GM19351 (cell line): ENCODE data around the gene FANCL.
"Not testable (repeated sequence)": the region's sequence is repeated elsewhere in the genome, so short reads cannot be mapped to it uniquely, and the experiment has no call there.

Source experiments
- ATAC-seq: cut with Tn5 transposase; IDR thresholded peaks from one replicate; pipeline ENCODE4 v1.9.1; 2021; ENCODE audit warnings: mild to moderate bottlenecking, moderate library complexity; ENCODE audit not compliant: unreplicated experiment

Gene FANCL

DNA sequence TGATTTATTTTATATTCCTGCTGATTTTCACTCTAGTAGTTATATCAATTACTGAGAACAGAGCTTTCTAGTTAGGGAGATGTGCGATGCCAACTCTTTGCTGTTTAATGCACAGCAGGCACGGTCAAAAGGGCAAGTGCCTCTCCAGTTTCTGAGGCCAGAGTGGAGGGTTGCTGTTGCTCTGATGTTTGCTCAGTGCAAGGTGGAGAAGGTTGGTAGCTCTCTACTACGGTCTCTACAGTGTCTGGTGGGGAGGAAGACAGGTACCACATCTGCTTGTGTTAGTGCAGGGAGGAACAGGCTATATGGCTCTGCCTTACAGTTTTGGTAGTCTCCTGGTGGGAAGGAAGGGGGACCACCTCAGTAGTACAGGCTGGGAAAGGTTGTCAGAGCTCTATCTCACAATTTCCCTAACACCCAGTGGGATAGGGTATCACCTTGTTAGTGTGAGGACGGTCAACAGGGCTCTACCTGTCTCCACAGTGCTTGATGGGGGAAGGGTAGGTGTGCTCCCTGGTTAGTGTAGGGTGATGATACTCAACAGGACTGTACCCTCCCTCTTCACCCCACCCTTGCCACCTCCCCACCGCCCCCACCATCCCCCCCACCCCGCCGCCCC lies 85.9 kb downstream of the FANCL start:
- no peak for ATAC-seq

DNA sequence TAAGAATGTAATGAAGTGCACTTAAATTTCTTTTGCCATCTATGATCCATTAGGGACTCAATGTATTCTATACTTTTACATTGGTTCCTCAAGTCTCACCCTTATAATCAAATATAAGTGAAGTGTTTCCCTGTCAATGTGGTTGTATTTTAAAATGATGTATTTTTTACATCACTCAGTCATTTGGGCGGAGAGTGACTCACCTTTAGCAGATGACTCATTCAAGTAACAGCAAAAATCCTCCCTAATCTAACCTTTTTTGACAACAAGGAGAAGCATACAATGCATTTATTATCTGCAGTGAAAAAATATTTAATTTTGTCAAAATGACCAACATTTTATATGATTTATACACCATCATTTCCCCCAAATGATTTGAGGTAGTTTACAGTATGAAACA lies 94.4 kb downstream of the FANCL start:
- no peak for ATAC-seq

DNA sequence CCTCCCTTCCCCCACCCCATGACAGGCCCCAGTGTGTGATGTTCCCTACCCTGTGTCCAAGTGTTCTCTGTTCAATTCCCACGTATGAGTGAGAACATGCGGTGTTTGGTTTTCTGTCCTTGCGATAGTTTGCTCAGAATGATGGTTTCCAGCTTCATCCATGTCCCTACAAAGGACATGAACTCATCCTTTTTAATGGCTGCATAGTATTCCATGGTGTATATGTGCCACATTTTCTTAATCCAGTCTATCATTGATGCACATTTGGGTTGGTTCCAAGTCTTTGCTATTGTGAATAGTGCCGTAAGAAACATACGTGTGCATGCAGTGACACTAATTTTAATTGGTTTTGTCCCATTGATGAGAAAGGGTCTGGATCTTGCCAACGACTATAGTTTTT lies 95.4 kb downstream of the FANCL start:
- ATAC-seq: not testable (repeated sequence)

DNA sequence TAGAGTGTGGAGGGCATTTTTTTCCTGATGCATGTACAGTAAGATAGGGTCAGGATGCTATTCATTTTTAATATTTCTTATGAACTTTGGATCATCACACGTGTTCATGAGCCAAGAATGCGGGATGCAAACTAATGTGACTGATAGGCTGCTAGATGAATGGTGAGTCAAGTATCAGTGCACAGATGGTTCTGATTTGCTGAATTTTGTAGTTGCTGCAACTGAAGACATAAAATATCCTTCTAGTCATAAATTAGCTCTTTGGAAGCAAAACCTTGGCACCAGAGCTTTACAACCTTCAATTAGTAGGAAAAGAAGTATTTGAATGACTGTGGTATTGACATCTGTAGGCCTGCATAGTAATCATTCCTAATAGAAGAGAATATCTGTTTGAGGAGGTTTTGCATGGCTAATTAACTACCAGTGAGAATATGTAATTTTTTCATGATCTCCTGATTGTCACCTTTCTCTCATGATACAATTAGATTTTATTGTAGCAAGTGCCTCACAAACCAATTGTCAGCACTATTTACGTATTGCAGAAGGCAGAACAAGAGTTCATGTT lies 100.5 kb downstream of the FANCL start:
- ATAC-seq: no peak

DNA sequence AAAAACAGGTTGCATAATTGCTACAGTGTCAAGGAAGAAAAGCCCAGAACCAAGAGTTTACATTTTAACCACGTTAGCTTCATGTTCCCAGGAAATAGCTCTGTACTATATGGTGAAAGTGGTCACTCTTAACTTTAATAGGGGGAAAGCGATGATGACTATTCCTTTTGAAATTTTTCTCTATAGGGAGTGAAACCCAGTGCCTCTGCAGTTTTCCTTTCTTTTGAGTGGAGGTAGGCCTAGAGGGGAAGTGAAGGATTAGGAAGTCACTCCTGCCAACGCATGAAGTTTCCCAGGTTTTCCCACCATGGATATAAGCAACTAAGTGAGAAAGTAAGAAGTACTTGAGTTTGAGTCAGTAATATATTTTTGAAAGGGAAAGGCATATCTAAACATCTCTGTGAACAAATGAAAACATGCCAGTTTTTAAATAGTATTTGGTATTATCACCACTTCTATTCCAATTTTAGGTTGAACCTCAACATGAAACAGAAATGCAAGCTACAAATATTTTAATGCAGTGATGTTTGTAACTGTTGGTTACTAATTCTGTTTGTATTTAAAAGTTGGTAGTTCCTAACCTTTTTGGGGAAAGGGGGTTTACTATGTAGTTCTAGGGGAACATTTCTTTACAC lies 102.6 kb downstream of the FANCL start:
- ATAC-seq: no peak

DNA sequence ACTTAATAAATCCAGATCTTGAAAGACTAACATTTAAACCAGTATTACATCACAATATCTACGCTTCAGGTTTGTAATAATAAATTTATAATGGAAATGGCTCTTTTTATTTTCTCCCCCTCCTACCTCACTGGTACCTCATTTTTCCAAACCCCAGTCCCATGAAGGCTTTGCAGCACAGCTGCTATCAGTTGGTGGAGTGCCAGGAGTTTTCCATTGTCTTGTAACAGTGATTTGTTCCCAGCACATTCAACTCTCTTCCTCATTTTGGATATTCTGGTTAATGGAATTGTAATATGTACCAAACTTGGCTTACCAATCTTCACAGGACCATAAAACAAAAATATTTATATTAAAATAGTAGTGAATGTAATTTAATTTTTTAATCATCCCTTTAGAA lies 103.3 kb downstream of the FANCL start:
- no peak for ATAC-seq

DNA sequence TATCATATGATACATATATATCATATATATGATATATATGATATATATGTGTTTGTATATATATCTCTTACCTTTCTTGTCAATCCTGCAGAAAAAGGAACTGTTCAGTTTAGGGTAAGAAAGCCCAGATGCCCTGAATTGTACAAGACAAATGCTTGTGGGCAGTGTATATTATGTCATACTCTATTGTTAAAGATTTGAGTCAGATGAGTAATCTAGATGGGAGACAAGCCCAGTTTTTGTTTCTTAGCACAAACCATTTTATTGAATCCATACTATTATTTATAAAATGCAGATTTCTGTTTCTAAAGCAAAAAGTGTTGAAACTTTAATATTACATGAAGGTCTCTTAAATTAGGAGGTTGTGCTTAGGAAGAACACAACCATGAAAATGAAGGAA lies 103.9 kb downstream of the FANCL start:
- peak; percentile 75 for ATAC-seq

DNA sequence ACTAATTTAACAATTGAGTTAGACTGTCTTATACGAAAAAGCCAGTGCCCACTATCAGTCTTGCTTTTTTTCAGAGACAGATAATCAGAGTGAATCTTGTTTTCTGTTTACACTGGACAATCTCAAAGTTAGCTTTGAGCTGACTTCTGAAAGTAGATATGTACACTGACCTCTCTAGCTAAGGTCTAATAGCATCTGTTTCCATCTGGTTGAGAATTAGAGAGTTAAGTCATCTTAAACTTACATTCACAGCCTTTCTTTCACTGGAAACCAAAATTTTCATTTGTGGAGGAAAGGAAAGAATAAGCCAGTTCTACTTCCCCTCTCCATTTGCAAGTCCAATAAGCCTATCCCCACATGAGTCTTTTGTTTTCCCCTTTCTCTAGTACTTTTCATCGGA lies 105.3 kb downstream of the FANCL start:
- no peak for ATAC-seq

DNA sequence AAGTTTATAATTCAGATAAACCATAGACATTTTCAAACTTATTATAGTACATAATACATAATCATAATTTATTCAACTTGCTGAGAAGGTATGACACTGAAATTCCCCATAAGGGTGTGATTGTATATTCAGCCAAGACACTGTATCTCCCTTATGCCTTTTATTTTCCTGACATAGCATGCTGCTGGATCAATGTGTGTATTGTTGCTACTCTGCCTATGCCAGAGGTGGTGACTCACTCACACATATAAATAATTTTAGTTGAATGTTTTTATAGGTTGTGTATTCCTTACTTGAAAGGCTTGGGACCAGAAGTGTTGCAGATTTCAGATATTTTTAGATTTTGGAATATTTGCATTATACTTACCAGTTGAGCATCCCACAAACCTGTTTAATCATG lies 107.7 kb downstream of the FANCL start:
- ATAC-seq: no peak

DNA sequence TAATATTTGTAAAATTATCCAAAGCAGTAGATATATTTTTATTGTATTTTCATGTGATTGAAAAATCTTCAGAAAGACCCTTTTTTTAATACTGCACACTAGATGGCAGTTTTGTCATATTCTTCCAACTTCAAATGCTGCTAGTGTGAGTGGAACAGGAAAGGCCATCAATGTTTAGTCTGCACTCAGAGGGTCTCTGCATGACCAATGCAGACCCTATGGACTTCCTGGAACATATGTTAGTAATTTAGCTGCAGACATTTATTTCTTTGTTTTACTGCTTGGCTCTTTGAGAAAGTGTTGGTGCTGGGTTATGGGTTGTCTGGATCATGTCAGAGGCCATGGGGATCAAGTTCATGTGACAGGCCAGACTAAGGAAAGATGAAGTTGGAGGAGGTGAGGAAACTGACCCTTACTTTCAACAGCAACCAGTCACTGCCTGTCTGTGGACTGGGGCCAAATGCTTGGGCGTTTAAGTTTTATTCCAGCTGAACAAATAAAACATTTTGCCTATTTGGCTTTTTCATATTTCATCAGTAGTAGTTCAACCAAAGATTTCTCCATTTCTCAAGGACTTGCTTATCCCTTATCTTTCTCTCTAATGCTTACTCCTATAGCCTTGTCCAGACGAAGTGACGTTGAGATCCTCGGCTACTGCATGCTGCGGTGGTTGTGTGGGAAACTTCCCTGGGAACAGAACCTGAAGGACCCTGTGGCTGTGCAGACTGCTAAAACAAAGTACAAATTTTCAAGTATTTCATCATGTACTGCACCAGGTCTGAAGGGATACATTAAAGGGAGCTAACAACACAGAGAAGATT lies 109.7 kb downstream of the FANCL start:
- ATAC-seq: no peak

DNA sequence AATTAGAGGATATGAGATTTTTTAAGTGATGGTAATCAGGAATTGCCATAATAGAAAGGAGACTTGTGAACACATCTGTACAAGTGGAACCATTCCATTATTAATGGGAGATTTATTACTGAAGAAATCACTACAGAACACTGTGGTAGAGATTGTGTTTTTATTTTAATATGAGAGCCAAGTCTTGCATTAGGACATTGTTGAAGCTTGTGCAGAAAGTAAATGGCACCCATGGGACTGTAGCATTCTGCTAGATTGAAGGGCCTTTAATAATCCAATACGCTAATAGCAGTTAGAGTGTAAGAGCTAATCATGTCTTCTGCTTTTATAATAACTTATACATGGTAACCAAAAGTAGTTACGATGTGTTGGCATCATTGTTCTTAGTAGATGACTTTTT lies 110.9 kb downstream of the FANCL start:
- no peak for ATAC-seq

DNA sequence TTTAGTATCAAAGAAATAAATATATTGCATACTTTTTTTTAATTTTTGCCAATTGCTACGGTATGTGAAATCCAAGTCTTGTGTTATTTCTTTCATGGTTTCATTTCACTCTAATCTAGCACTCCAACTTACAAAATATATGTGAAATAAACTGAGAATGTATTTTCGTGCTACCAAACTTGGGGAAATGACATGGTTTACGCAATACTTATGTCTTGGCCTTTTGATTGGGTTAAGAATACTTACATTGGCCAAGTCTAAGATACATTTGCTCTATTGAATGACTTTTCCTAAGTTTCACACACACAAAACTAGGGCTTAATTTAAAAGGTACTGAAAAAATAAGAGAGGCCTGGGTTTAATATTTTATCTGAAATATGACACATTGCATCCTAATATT lies 114.0 kb downstream of the FANCL start:
- no peak for ATAC-seq

DNA sequence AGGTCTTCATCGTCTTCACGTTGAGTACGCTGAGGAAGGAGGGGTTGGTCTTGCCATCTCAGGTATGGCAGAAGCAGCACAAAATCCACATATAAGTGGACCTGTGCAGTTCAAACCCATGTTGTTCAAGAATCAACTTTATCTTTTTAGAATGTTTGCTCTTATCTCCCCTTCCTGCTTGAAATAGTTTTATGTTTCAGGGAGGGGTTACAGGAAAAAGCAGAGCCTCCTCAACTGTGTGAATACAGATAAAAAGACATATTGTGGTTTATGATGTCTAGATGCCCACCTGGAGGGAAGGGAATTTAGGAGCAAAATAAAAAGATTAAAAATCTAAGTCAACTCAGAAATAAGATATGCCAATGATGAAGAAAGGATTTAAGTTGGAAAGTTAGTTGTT lies 118.6 kb downstream of the FANCL start:
- ATAC-seq: no peak

DNA sequence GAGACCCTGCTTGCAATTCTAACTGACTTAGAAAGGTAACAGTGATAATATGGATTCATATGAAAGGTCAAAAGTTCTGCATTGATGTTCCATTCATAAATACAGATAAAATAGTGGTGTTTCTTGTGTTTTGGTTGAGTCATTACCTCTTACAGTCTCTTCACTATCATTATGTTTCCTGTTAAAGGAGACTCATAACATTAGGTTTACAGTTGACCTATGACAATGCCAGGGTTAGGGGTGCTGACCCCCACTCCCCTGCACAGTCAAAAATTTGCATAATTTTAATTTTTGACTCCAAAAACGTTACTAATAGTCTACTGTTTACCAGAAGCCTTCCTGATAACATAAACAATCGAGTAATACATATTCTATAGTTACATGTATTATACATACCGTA lies 119.1 kb downstream of the FANCL start:
- no peak for ATAC-seq

DNA sequence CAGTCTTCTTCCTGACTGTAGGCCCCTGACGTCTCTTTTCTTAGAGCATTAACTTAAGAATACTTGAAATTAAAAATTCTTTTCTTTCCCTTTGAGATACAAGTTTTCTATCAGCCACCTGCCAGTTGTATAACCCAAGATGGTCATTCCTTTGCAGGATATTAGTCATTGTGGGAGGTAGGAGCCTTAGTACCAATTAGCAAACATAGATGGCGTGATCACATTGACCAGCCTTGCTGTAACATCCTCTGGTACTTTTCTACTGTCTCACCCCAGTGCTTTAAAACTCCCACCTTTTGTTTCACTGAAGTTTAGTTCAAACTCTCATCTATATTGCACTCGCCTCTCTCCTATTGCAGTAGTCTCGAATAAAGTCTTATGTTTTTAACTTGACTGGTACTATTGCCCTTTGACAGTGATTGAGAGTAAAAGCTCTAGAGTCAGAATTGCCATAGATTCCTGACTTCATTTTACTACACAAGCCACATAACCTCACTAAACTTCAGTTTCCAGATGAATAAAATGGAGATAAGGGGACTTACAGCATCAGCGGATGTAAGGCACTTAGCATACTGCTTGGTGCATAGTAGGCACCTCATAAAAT lies 120.4 kb downstream of the FANCL start:
- ATAC-seq: no peak

DNA sequence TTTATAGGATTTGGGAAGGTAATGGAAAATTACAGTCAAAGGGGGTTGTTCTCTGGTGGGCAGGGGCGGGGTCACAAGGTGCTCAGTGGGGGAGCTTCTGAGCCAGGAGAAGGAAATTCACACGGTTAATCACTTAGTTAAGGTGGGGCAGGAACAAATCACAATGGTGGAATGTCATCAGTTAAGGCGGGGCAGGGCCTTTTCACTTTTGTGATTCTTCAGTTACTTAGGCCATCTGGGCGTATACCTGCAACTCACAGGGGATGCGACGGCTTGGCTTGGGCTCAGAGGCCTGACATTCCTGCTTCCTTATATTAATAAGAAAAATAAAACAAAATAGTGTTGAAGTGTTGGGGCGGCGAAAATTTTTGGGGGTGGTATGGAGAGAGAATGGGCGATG lies 127.6 kb downstream of the FANCL start:
- ATAC-seq: not testable (repeated sequence)

DNA sequence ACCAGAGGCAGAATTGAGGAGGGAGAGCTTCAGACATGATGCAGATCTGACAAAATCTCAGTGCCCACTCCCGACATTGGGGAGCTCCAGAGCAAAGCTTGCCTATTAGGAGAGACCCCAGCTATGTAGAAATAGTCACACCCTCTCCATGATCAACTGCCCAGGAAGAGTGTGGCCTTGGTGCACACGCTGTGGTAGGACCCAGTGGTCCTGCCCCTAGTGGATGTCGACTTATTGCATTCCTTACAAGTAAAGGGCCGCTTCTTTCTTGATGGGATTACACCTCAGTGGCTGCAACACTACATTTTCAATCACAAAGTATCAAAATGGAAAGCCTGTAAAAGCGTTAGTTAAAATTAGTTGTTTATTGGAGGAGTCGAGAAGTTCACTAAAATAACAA lies 130.4 kb downstream of the FANCL start:
- no peak for ATAC-seq

DNA sequence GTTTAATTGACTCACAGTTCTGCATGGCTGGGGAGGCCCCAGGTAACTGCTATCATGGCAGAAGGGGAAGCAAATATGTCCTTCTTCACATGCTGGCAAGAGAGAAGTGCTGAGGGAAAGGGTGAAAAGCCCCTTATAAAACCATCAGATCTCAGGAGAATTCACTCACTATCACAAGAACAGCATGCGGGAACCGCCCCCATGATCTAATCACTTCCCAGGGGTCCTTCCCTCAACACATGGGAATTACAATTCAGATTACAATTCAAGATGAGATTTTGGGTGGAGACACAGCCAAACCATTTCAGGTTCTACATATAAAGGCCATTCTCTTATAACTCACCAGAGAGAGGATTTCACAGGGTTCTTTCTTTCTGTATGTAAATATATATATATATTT lies 131.6 kb downstream of the FANCL start:
- ATAC-seq: no peak
